Erythroblast (primary cell): ENCODE results near the gene INO80E.

Experiments
- GATA1 ChIP-seq: IDR thresholded peaks from 2 replicates; pipeline ENCODE4 v1.6.1; 2011; ENCODE audit warnings: low read depth, mild to moderate bottlenecking, control low read depth, low read length, moderate library complexity
- POLR2A ChIP-seq: IDR thresholded peaks from 2 replicates; pipeline ENCODE4 v1.6.1; 2011; ENCODE audit warnings: mild to moderate bottlenecking, low read length

GRCh38 chr16:29982560-29983419 lies 13.3 kb upstream of the INO80E start:
- no peak for TF ChIP-seq POLR2A
- TF ChIP-seq GATA1, result no peak
